Stomach (tissue), 4 donors: ENCODE results near the gene HDAC2.
A peak's percentile ranks its signal among the peaks of the same experiment; 100 is the strongest.

Source experiments
- POLR2A ChIP-seq, 4 donors: fragments of 450-650 bp; IDR thresholded peaks; one replicate each; pipeline ENCODE4 v1.6.1; 2016; ENCODE audit warnings: antibody characterized with exemption in 4 of 4, control low read depth in 2 of 4, mild to moderate bottlenecking in 1 of 4, moderate library complexity in 1 of 4
- TF ChIP-seq, protein P1 (sequence below), 7 experiments: fragments of 450-650 bp in 4 of 7; fragments of 200-600 bp in 3 of 7; sonication (generic) in 3 of 7; IDR thresholded peaks; one replicate each; pipeline ENCODE4 v1.5.1; 2016 to 2019; ENCODE audit warnings: antibody characterized with exemption in 7 of 7, control low read depth in 2 of 7, mild to moderate bottlenecking in 1 of 7

DNA sequence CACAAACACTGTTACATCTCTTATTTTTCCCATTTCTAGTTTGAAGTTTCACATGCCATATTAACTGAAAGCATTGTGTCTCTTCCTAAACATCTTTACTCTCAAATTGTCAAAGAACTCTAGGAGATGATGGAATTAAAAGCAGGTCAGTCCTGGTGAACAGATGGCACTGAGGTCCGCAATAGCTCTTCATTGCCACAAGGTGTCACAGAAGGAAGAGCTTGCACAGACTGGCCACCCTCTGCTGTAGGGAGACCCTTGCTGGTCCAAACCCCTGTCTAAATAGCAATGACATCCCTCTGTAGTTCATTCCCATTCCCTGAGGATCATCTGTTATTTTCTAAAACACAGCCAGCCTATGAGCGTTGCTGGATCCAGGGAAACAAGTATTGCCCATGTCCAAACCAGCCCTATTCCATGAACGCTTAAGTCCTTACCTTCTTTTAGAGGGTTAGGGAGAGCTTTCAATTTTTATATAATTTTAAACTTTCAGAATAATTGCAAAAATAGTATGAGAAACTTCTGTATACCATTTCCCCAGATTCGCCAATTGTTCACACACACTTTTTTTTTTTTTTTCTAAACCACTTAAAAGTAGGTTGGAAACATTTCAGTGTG is 10.1 kb upstream of the HDAC2 start:
- TF ChIP-seq, protein P1, sequence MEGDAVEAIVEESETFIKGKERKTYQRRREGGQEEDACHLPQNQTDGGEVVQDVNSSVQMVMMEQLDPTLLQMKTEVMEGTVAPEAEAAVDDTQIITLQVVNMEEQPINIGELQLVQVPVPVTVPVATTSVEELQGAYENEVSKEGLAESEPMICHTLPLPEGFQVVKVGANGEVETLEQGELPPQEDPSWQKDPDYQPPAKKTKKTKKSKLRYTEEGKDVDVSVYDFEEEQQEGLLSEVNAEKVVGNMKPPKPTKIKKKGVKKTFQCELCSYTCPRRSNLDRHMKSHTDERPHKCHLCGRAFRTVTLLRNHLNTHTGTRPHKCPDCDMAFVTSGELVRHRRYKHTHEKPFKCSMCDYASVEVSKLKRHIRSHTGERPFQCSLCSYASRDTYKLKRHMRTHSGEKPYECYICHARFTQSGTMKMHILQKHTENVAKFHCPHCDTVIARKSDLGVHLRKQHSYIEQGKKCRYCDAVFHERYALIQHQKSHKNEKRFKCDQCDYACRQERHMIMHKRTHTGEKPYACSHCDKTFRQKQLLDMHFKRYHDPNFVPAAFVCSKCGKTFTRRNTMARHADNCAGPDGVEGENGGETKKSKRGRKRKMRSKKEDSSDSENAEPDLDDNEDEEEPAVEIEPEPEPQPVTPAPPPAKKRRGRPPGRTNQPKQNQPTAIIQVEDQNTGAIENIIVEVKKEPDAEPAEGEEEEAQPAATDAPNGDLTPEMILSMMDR (IDR thresholded peaks at IDR 0.05), result peak in 3 of 7 experiments; percentile 12 to 22 (median 13)
- TF ChIP-seq POLR2A (IDR thresholded peaks at IDR 0.05), result no peak
